Smooth muscle cell of bladder (primary cell): Measurements from ENCODE around the gene LIPG. TPM values are rescaled to one million over a fixed set of nuclear protein-coding genes. Genes with fewer than 3 reads are reported as not detected.

Experiments used
- total RNA-seq: library from RNA; depleted of rRNA; stranded (reverse); fragments of >200 nt; gene quantifications from 2 replicates; pipeline ENCODE4 v1.2.3, GENCODE V29; 2014

The LIPG gene
- 12.4 and 19.8 TPM in 2 replicates for total RNA-seq

DNA sequence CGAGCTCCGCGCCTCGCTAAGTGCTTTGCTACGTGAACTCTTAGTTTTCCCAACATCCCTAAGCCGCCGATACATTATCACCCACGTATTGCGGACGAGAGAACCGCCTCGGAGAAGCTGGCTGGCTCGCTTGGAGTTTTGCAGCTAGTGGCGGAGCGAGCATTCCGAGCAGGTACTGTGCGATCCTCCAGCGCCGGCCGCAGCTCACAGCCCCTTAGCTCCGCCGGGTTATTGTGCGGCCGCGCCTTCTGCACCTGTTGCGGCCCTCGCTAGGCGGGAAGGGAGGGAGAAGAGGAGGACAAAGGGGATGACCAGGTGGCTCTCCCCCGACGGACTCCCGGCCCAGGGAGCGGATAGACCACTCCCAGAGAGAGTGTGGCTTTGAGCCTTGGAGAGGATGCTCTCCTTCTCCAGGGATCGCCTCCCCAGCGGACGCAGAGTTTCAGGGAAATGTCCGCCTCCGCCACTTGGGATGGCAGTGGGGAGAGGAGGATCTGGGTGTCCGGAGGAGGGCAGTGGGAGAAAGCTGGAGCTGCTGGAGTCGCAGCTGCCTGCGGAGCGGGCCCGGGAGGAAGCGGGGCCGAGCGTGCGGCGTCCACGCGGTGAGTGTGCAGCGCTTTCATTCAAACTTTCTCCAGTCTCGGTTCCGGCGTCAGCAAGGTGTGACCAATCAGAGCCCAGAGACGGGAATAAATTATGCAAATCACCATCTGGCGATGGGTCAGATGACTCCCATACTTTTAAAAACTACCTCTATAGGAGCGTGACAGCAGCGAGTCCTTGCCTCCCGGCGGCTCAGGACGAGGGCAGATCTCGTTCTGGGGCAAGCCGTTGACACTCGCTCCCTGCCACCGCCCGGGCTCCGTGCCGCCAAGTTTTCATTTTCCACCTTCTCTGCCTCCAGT, at the start of gene LIPG:
Gene LIPG (plus strand): TSS at position 769 of the 905 bp plus-strand sequence. CDS start 252 bp downstream, outside the sequence.

Other genes with a start within 250 kb of the LIPG start
- gene DYM, start 101.4 kb upstream of the LIPG start, total RNA-seq: 26.3 and 32.7 TPM in 2 replicates
- 4.4 and 8.6 TPM in 2 replicates for gene C18orf32, start 74.8 kb upstream of the LIPG start, total RNA-seq
- 3,371 and 3,564 TPM in 2 replicates for gene RPL17, start 69.6 kb upstream of the LIPG start, total RNA-seq